Endodermal cell (in vitro differentiated cells): ENCODE data around the gene AUTS2. TPM values are rescaled to one million over a fixed set of nuclear protein-coding genes. Genes with fewer than 3 reads are reported as not detected.

Experiments
- DNase-seq: peaks from one replicate; pipeline ENCODE4 v3.0.0-alpha.2; 2017
- H3K27ac ChIP-seq: 2 replicates; pipeline ENCODE4 v1.5.1; 2013; ENCODE audit warnings: mild to moderate bottlenecking, low read depth, low read length, moderate library complexity
- H3K27me3 ChIP-seq: 2 replicates; pipeline ENCODE4 v1.6.1; 2013; ENCODE audit warnings: mild to moderate bottlenecking, low read length, moderate library complexity; ENCODE audit not compliant: insufficient read depth, control insufficient read depth, poor library complexity, severe bottlenecking
- H3K36me3 ChIP-seq: 2 replicates; pipeline ENCODE4 v1.7.0; 2013; ENCODE audit warnings: mild to moderate bottlenecking, low read length, moderate library complexity; ENCODE audit not compliant: control insufficient read depth, insufficient read depth
- H3K4me1 ChIP-seq: one replicate; pipeline ENCODE4 v1.7.0; 2013; ENCODE audit warnings: low read length; ENCODE audit not compliant: control insufficient read depth, insufficient read depth
- H3K4me3 ChIP-seq: 2 replicates; pipeline ENCODE4 v1.5.1; 2013; ENCODE audit warnings: mild to moderate bottlenecking, low read length, moderate library complexity
- H3K9ac ChIP-seq: 2 replicates; pipeline ENCODE4 v1.6.1; 2013; ENCODE audit warnings: mild to moderate bottlenecking, low read length, moderate library complexity; ENCODE audit not compliant: poor library complexity, severe bottlenecking; ENCODE audit errors: extremely low read depth
- H3K9me3 ChIP-seq: 2 replicates; pipeline ENCODE4 v1.6.1; 2013; ENCODE audit warnings: mild to moderate bottlenecking, low read length, moderate library complexity; ENCODE audit not compliant: control insufficient read depth
- H3K27ac Mint-ChIP-seq: 2 replicates; pipeline ENCODE4 v1.8.0; 2020; ENCODE audit warnings: mixed read lengths
- H3K27me3 Mint-ChIP-seq: 2 replicates; pipeline ENCODE4 v1.8.0; 2021; ENCODE audit warnings: mild to moderate bottlenecking, mixed read lengths; ENCODE audit not compliant: insufficient read depth
- H3K36me3 Mint-ChIP-seq: 2 replicates; pipeline ENCODE4 v1.8.0; 2020; ENCODE audit warnings: low read depth, mixed read lengths
- H3K4me1 Mint-ChIP-seq: 2 replicates; pipeline ENCODE4 v1.8.0; 2020; ENCODE audit warnings: mixed read lengths
- H3K4me3 Mint-ChIP-seq: 2 replicates; pipeline ENCODE4 v1.8.0; 2020; ENCODE audit warnings: mild to moderate bottlenecking, moderate library complexity, mixed read lengths
- H3K9me3 Mint-ChIP-seq: 2 replicates; pipeline ENCODE4 v1.8.0; 2020; ENCODE audit warnings: mild to moderate bottlenecking, mixed read lengths
- CTCF ChIP-seq: fragments of 200-600 bp; sonication (generic); conservative IDR thresholded peaks from 2 replicates; pipeline ENCODE4 v1.5.0; 2021; ENCODE audit warnings: antibody characterized with exemption, mild to moderate bottlenecking
- WGBS, 2 experiments: methylation state at CpG; one replicate each; pipeline versions ENCODE4 v1.1.5 to v1.1.7; 2013; ENCODE audit warnings: missing lambda C conversion rate in 2 of 2, mixed read lengths in 1 of 2; ENCODE audit not compliant: insufficient coverage in 1 of 2, insufficient read length in 1 of 2; 5-methylcytosine and 5-hydroxymethylcytosine counted together
- total RNA-seq, 2 donors: library from RNA; stranded (reverse); fragmentation: NEBNext Ultra II Directional in 1 of 2; extraction: Animal tissue kit (Norgen Biotek cat#: 25700) in 1 of 2; gene quantifications; 2 replicates in 1 of 2; 3 replicates in 1 of 2; pipeline ENCODE4 v1.2.1, GENCODE V29; 2021

Gene AUTS2
- total RNA-seq, 2 donors from 2014 or later: 76.8 to 106 TPM

- no peaks in the 10 kb centered on the region for H3K36me3 ChIP-seq
- no peaks in the 10 kb centered on the region for H3K27me3 ChIP-seq
- H3K9me3 ChIP-seq: no peaks in the 10 kb centered on the region
- Mint-ChIP-seq H3K36me3 (no peaks in the 10 kb centered on the region), H3K9me3 (no peaks in the 10 kb centered on the region), H3K27ac (no peak overlapping the region), H3K4me3 (no peak overlapping the region), H3K27me3 (no peaks in the 10 kb centered on the region), H3K4me1 (peaks cover 2% of the 10 kb centered on the region)
- H3K27ac ChIP-seq: no peak overlapping the region
- H3K4me1 ChIP-seq: no peaks in the 10 kb centered on the region
- no peak for TF ChIP-seq CTCF
- WGBS, 2 experiments: 59 to 72% methylated on average over 6 to 8 of the region's 8 CpGs
- no peak overlapping the region for H3K9ac ChIP-seq
- DNase-seq: no peak
- no peak overlapping the region for H3K4me3 ChIP-seq
Observed at GRCh38 chr7:69561266-69561960, 36.9 kb upstream of the AUTS2 start.

- no peaks in the 10 kb centered on the region for H3K27me3 ChIP-seq
- H3K27ac ChIP-seq: no peak overlapping the region
- WGBS, 2 experiments: 78 to 91% methylated on average over 3 to 6 of the region's 7 CpGs
- no peak for DNase-seq
- H3K36me3 ChIP-seq: no peaks in the 10 kb centered on the region
- H3K9ac ChIP-seq: no peak overlapping the region
- TF ChIP-seq CTCF: no peak
- H3K27ac Mint-ChIP-seq: no peak overlapping the region
- no peaks in the 10 kb centered on the region for H3K9me3 Mint-ChIP-seq
- no peak overlapping the region for H3K4me3 Mint-ChIP-seq
- H3K27me3 Mint-ChIP-seq: peaks cover 3% of the 10 kb centered on the region
- H3K4me3 ChIP-seq: no peak overlapping the region
- H3K36me3 Mint-ChIP-seq: no peaks in the 10 kb centered on the region
- no peaks in the 10 kb centered on the region for H3K4me1 ChIP-seq
- no peaks in the 10 kb centered on the region for H3K9me3 ChIP-seq
- peaks cover 2% of the 10 kb centered on the region for H3K4me1 Mint-ChIP-seq
Observed at GRCh38 chr7:69564454-69565417, 33.5 kb upstream of the AUTS2 start.

GRCh38 chr7:69567800-69568199 lies 30.5 kb upstream of the AUTS2 start:
- no peaks in the 10 kb centered on the region for H3K4me1 Mint-ChIP-seq
- DNase-seq: no peak
- Histone ChIP-seq H3K27ac (no peak overlapping the region), H3K9ac (no peak overlapping the region), H3K27me3 (no peaks in the 10 kb centered on the region), H3K36me3 (no peaks in the 10 kb centered on the region), H3K4me1 (no peaks in the 10 kb centered on the region), H3K4me3 (no peak overlapping the region), H3K9me3 (no peaks in the 10 kb centered on the region)
- H3K9me3 Mint-ChIP-seq: no peaks in the 10 kb centered on the region
- peaks cover 3% of the 10 kb centered on the region for H3K27me3 Mint-ChIP-seq
- no peak overlapping the region for H3K27ac Mint-ChIP-seq
- no peak overlapping the region for H3K4me3 Mint-ChIP-seq
- WGBS, 2 experiments: 78 to 83% methylated on average over 2 of the region's 2 CpGs
- TF ChIP-seq CTCF: no peak
- no peaks in the 10 kb centered on the region for H3K36me3 Mint-ChIP-seq
